ENCODE results near the gene GABRA5.

DNA sequence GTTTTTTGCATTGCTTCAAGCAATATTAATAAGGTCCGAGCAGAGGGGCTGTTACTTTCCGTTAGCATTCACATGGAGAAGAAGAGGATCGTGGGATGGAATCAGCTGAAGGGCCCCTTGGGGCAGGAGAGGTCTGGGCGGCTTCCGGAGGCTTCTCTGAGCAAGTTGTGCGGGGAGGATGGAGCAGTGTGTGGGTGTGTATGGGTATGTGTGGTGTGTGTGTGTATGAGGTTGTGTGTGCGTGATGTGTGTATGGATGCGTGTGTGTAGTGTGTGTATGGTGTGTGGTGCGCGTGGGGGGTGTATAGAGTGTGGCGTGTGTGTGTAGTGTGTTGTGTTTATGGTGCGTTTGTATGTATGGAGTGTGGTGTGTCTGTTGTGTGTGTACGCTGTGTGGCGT, 25.8 kb downstream of the GABRA5 start:
- TF ChIP-seq, protein P1, sequence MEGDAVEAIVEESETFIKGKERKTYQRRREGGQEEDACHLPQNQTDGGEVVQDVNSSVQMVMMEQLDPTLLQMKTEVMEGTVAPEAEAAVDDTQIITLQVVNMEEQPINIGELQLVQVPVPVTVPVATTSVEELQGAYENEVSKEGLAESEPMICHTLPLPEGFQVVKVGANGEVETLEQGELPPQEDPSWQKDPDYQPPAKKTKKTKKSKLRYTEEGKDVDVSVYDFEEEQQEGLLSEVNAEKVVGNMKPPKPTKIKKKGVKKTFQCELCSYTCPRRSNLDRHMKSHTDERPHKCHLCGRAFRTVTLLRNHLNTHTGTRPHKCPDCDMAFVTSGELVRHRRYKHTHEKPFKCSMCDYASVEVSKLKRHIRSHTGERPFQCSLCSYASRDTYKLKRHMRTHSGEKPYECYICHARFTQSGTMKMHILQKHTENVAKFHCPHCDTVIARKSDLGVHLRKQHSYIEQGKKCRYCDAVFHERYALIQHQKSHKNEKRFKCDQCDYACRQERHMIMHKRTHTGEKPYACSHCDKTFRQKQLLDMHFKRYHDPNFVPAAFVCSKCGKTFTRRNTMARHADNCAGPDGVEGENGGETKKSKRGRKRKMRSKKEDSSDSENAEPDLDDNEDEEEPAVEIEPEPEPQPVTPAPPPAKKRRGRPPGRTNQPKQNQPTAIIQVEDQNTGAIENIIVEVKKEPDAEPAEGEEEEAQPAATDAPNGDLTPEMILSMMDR (conservative IDR thresholded peaks at IDR 0.05 in 1 of 2, IDR thresholded peaks at IDR 0.05 in 1 of 2; ENCODE audit: extremely low read depth in 1 of 2, insufficient read depth in 1 of 2, low read depth in 1 of 2, low read length in 2 of 2) = no peak
- TF ChIP-seq EZH2 (IDR thresholded peaks at IDR 0.05; ENCODE audit: borderline replicate concordance, low read length) = no peak

Data from mammary epithelial cell (primary cell).